SK-N-SH treated with all-trans-retinoic acid at 6 μM for 48 hours (cell line): ENCODE data around the gene QSOX2.

ENCODE experiments used
- ATAC-seq: fragments of 200-7000 bp; cut with Tn5 transposase; 3 replicates; pipeline ENCODE4 v1.9.1; 2020; ENCODE audit warnings: mild to moderate bottlenecking, moderate library complexity
- BACH2 ChIP-seq: fragments of 250-450 bp; sonication (Bioruptor Pico); IDR thresholded peaks from 2 replicates; pipeline ENCODE4 v1.9.0; 2021; ENCODE audit warnings: mild to moderate bottlenecking, borderline replicate concordance
- CREB5 ChIP-seq: fragments of 250-450 bp; sonication (Bioruptor Pico); IDR thresholded peaks from 2 replicates; pipeline ENCODE4 v1.5.1; 2020; ENCODE audit warnings: low read depth, mild to moderate bottlenecking, moderate library complexity
- CSRNP3 ChIP-seq: fragments of 250-450 bp; sonication (Bioruptor Pico); IDR thresholded peaks from 2 replicates; pipeline ENCODE4 v1.5.1; 2021; ENCODE audit warnings: mild to moderate bottlenecking, moderate library complexity
- ESRRG ChIP-seq: fragments of 250-450 bp; sonication (Bioruptor Pico); IDR thresholded peaks from 2 replicates; pipeline ENCODE4 v1.6.1; 2021; ENCODE audit warnings: mild to moderate bottlenecking
- GLIS3 ChIP-seq: fragments of 250-450 bp; sonication (Bioruptor Pico); IDR thresholded peaks from 2 replicates; pipeline ENCODE4 v1.5.0; 2020; ENCODE audit warnings: mild to moderate bottlenecking, moderate library complexity
- ISL1 ChIP-seq: fragments of 250-450 bp; sonication (Bioruptor Pico); IDR thresholded peaks from 2 replicates; pipeline ENCODE4 v2.1.2; 2022; ENCODE audit warnings: mild to moderate bottlenecking, moderate library complexity
- PATZ1 ChIP-seq: fragments of 250-450 bp; sonication (Bioruptor Pico); IDR thresholded peaks from 2 replicates; pipeline ENCODE4 v1.8.0; 2020; ENCODE audit warnings: mild to moderate bottlenecking, moderate library complexity, borderline replicate concordance
- POU6F1 ChIP-seq: fragments of 250-450 bp; sonication (Bioruptor Pico); IDR thresholded peaks from 2 replicates; pipeline ENCODE4 v1.8.0; 2021; ENCODE audit warnings: low read depth, mild to moderate bottlenecking, moderate library complexity, borderline replicate concordance
- RARB ChIP-seq: fragments of 250-450 bp; sonication (Bioruptor Pico); IDR thresholded peaks from 2 replicates; pipeline ENCODE4 v1.8.0; 2021; ENCODE audit warnings: mild to moderate bottlenecking, moderate library complexity
- SNAI2 ChIP-seq: fragments of 250-450 bp; sonication (Bioruptor Pico); IDR thresholded peaks from 2 replicates; pipeline ENCODE4 v1.5.0; 2020; ENCODE audit warnings: mild to moderate bottlenecking, moderate library complexity
- TOX ChIP-seq: fragments of 250-450 bp; sonication (Bioruptor Pico); IDR thresholded peaks from 2 replicates; pipeline ENCODE4 v1.8.0; 2021; ENCODE audit warnings: mild to moderate bottlenecking, moderate library complexity, borderline replicate concordance
- TSHZ2 ChIP-seq: fragments of 250-450 bp; sonication (Bioruptor Pico); IDR thresholded peaks from 2 replicates; pipeline ENCODE4 v1.5.0; 2020; ENCODE audit warnings: mild to moderate bottlenecking, moderate library complexity
- ZC3H10 ChIP-seq: fragments of 250-450 bp; sonication (Bioruptor Pico); IDR thresholded peaks from 2 replicates; pipeline ENCODE4 v1.5.1; 2021; ENCODE audit warnings: mild to moderate bottlenecking, moderate library complexity
- ZFP3 ChIP-seq: fragments of 250-450 bp; sonication (Bioruptor Pico); IDR thresholded peaks from 2 replicates; pipeline ENCODE4 v1.5.0; 2020; ENCODE audit warnings: mild to moderate bottlenecking, moderate library complexity
- ZFP30 ChIP-seq: fragments of 450-650 bp; formaldehyde crosslinking; IDR thresholded peaks from 2 replicates; pipeline ENCODE4 v1.5.0; 2022; ENCODE audit warnings: mild to moderate bottlenecking, moderate library complexity
- ZNF565 ChIP-seq: fragments of 450-650 bp; formaldehyde crosslinking; conservative IDR thresholded peaks from 2 replicates; pipeline ENCODE4 v1.5.0; 2020; ENCODE audit warnings: low read depth, mild to moderate bottlenecking, moderate library complexity
- ZNF70 ChIP-seq: fragments of 450-650 bp; formaldehyde crosslinking; IDR thresholded peaks from 2 replicates; pipeline ENCODE4 v1.5.0; 2020; ENCODE audit warnings: mild to moderate bottlenecking, moderate library complexity
- ZNF8 ChIP-seq: fragments of 450-650 bp; formaldehyde crosslinking; IDR thresholded peaks from 2 replicates; pipeline ENCODE4 v1.5.0; 2020; ENCODE audit warnings: mild to moderate bottlenecking, moderate library complexity

QSOX2 gene

GRCh38 chr9:136275655-136276429 lies 30.2 kb upstream of the QSOX2 start:
- peak; percentile 60 for ATAC-seq
- TF ChIP-seq ZC3H10 (CRISPR knock-in tag) (no peak), BACH2 (no peak), GLIS3 (CRISPR knock-in tag) (no peak), ZNF70 (CRISPR knock-in tag) (no peak), TOX (CRISPR knock-in tag) (no peak), CSRNP3 (CRISPR knock-in tag) (no peak), POU6F1 (CRISPR knock-in tag) (no peak), CREB5 (no peak), ESRRG (no peak), PATZ1 (CRISPR knock-in tag) (no peak)

GRCh38 chr9:136274786-136275654 lies 29.4 kb upstream of the QSOX2 start:
- TF ChIP-seq CREB5: no peak
- TF ChIP-seq ZNF8 (CRISPR knock-in tag): no peak
- no peak for TF ChIP-seq ISL1 (CRISPR knock-in tag)
- no peak for TF ChIP-seq ZFP3 (CRISPR knock-in tag)
- no peak for ATAC-seq

- ATAC-seq: no peak
- TF ChIP-seq ZNF565 (CRISPR knock-in tag) (no peak), TOX (CRISPR knock-in tag) (no peak), CREB5 (no peak), BACH2 (no peak), CSRNP3 (CRISPR knock-in tag) (no peak), SNAI2 (no peak), TSHZ2 (no peak), ZFP3 (CRISPR knock-in tag) (no peak), ZC3H10 (CRISPR knock-in tag) (no peak), ZFP30 (no peak), ZNF8 (CRISPR knock-in tag) (no peak), RARB (CRISPR knock-in tag) (no peak), ISL1 (CRISPR knock-in tag) (no peak), GLIS3 (CRISPR knock-in tag) (no peak)
These were observed 28.5 kb upstream of the QSOX2 start for GRCh38 chr9:136273921-136274785.
